HG03571 (cell line): Measurements from ENCODE around the gene NPM3.
"Not testable (repeated sequence)": the region's sequence is repeated elsewhere in the genome, so short reads cannot be mapped to it uniquely, and the experiment has no call there.

Source experiments
- ATAC-seq: cut with Tn5 transposase; IDR thresholded peaks from one replicate; pipeline ENCODE4 v1.9.1; 2021; ENCODE audit not compliant: unreplicated experiment

The NPM3 gene

DNA sequence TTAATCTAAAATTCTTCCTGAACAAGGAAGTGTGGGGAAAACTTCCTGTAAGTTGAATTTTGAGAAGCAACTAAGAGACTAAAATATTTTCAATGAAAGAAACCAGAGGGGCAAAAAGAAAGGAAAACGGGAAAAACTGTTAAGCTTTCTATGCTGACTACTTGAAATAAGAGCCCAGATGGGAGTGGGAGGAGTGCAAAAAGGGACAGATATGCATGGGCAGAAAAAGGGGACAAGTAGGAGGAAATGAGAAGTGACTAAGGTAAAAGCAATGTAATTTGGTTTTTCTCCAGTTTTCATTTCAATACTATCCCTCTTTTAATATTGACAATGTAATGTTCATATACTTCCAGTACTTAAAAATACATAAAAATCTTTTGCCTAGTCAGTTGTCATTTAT, 23.9 kb upstream of the NPM3 start:
- ATAC-seq, result no peak

DNA sequence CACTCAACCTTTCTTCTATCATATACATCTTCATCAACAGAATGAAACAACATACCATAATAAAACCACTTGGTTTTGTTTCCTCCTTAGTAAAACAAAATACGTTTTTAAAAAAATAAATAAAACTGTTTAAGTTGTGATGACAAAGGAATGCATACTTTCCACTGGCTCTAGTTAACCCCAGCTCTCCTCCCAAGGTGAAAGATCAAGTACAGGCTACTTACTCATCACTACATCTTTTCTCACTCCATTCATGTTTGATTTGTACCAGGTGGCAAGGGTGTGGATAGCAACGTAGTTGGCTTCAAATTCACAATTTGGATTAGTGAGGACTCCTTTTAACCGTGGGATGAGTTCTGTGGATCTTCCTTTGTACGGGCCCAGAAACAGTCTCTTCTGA, 20.3 kb upstream of the NPM3 start:
- no peak for ATAC-seq

DNA sequence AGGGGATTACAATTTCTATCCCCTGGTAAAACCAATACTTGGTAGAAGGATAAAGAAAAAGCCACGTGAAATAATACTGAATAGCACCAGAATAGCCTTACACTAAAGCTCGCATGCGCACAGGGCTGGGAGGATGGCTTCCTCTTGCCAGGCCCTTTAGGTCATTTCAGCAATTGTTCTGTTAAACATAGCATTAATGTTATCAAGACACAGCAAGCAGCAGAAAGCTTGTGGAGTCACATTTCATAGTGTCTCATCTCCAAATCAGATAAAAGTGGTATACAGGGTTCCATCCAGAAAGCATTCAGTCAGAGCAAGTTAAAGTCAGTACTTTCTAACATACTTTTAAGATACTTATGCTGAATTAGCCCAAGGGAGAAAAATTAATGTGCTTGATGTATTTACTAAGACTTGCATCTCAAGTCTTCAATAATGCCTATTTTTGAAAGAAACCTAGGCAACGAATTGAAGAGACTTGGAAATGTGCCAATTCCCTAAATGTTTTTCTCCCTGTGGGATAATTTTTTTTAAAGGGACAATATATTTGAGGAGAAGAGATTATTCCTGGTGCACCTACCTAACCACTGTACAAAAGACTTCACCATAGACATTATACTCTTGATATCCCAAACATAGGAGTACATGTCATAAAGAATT, 14.3 kb upstream of the NPM3 start:
- ATAC-seq, result no peak

DNA sequence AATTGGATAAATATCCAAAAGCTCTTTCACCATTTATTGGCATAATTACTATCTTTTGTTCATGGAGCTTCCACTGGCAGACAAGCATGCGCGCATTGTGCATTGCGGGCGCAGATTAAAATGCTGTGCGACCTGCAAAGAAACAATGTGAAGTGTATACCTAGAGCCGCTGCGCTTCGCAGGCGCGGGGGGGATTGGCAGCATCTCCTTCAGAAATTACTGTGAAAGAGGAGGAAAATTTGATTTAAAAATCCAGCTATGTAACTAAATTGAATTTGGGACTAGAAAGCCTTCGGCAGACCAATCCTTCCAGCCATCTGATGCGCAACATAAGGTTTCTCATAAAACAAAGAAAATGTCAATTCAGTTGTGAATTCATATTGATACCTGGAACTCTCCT, 10.3 kb upstream of the NPM3 start:
- ATAC-seq, result no peak

DNA sequence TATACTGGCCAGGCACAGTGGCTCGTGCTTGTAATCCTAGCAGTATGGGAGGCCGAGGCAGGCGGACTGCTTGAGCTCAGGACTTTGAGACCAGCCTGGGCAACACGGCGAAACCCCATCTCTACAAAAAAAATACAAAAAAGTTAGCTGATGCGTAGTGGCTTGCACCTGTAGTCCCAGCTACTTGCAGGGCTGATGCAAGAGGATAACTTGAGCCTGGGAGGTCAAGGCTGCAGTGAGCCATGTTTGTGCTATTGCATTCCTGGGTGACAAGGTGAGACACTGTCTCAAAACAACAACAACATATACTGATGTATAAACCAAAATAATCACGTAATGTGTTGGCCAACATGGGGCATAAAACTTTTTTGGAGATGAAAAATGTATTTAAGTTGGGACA, 6.4 kb upstream of the NPM3 start:
- ATAC-seq, result no peak

DNA sequence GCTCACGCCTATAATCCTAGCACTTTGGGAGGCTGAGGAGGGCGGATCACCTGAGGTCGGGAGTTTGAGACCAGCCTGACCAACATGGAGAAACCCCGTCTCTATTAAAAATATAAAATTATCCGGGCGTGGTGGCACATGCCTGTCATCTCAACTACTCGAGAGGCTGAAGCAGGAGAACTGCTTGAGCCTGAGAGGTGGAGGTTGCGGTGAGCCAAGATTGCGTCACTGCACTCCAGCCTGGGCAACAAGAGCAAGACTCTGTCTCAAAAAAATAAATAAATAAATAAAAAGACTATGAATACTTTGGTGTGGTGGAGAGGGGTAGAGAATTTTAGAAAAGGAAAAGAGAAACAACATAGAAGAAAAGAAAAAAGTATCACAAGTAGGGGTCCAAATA, 6.0 kb upstream of the NPM3 start:
- ATAC-seq, result not testable (repeated sequence)

DNA sequence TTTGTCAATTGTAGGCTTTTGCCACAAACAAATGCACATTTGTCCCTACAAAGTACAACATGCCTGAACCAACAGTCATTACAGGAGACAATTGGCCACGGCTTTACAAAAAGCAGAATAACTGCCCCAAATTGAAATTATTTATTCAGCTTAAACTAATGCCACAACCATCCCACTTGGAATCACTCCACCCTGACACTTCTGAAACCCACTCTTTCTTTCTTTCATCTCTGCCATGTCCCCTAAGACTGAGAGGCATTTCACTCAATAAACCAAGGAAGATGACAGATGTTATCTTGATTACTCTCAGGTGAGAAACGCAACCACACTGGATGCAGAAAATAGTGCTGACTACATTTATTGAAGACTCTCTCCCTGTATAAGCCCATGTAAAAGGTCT, 2.6 kb upstream of the NPM3 start:
- no peak for ATAC-seq

DNA sequence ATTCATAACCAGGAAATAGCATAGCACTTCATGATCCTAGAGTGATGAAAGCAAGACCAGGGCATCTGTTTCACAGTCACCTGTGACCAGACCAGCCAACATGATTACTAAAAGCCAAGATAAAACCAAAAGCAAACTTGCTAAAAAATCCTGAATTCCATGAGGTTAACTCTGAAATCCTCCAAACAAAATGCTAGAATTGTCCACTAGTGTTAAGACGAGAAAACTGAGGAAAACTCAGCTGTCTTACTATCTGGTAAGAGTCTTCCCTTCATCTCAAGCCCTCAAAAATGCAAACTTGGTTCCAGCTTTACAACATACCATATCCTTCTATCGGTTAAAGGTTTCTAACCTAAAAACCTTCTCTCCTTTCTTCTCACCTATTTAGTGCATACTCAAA, 1.3 kb upstream of the NPM3 start:
- ATAC-seq, result no peak

DNA sequence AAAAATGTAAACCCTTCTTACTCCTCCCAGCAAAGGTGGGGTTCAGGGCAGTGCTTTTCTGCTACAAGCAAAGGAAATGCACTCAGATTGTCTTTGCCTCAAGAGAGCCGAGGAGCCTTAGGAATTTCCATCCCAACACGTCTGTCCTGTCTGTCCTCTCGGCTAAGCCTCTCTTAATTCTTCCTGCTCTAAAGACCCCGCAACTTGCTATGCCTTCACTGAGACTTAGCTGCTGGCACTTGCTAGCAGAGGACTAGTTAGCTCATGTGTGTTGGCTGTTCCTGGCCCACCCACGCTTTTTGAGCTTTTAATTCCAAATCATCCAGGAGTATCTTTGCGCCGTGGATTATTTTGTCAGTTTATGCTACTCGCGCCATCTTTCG, 481 bp upstream of the NPM3 start:
- no peak for ATAC-seq

DNA sequence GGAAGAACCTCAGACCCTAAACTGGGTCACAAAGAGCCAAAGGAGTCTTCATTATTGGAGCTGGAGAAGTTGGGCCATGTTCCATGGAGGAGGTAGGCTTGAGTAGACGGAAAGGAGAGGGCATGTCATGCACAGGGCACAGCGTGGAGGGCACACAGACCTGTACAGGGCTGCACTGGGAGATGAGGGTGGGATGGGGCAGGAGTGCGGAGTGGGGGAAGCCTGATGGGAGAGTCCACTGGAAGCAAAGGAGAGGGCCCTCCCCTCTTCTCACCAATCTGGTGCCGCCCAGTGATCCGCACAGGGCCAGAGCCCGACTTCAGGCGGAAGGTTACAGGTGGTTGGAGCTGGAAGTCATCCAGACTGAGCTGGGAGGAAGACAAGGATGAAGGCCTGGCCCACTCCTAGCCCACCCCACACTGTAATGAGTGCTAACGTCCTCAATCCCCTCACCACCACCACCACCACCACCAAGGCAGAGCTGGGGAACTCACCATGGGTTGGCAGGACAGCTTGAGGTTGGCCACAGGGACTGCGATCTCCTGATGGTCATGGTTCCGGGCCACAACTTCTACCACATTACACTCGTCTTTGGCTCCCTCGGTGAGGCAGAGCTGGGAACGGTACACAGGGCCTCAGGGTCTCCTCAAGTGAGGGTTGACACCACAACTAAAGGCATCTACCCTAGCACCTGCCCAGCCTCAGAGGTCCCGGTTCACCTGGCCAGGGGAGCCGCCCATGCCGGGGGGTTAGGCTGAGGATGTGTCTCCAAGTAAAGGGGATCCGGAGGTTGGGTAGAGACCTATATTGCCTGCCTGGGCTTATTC, 1.0 kb downstream of the NPM3 start:
- ATAC-seq, result no peak

DNA sequence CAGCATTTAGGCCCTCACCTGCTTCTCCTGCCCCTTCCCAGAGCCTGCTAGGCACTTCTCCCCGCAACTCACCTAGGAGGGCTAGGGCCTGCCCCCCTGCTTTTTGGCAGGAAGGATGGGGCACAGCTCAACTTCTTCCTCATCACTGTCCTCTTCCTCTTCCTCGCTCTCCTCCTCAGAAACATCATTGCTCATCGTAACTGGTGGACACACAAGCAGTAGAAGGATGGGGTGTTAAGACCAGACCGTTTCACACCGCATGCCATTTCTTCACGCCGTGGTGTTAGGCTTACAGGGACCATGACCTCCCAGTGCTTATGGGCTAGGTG, 1.6 kb downstream of the NPM3 start:
- ATAC-seq, result no peak

DNA sequence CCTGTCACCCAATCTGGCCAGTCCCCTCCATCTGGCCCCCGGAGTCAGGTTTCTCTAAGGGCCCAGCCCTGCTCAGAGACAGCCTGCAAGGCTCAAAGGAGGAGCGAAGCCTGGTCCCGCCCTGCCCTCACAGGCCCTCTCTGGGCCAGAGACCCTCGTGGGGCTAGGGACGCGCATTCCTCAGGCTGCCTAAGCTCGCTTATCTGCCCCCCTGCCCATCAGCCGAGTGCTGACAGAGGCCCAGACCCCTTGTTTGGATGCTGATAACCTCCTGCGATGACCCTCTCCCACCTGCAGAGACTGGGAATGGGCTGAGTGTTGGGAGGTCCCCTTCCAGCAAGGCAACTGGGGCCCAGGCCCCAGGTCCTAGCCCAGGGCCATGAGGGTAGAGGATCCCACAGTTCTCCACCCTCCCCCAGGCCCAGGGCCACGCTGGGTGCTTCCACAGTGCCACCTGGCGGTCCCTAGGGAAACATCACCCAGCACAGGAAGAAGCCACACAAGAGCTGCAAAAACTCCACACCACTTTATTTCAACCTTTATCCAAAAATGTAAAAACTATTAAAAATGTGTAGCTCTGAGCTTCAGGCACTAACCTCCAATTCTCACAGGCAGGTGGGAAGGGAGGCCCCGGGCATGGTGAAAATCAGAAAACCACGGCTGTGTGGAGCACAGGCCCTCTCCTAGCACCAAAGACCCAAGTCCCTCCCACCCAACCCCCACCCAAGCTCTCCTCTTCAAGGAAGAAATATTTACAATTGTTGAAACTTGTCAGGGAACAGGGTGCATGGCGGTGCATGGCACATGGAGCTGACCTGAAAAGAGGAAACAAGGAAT, 2.2 kb downstream of the NPM3 start:
- ATAC-seq, result no peak

DNA sequence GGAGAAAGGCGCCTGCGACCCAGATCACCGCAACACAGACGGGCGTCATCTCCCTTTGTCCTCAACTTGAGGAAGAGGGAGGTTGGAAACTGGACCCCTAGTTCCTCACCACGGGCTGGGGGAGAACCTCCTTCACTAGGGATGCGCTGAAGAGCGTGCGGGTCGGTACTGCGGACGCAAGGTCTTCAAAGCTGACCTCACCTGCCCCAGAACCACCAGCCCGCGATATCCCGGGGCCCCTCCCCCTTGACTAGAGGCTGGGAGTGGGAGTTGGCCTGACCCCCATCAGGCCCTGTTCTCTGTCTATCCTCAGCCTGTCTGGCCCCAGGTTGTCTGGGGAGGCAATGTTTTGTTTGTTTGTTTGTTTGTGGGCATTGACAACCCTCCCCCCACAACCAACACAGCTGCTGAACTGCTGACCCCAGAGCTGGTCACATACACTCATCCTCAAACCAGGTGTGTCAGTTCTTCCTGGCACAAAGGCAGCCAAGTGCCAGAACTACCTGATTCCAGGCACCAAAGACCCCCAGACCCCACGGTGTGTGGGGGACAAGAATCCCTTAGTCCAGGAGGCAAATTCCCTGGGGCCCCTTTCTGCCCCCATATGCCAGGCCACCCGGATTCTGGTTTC, 2.9 kb downstream of the NPM3 start:
- ATAC-seq, result no peak

DNA sequence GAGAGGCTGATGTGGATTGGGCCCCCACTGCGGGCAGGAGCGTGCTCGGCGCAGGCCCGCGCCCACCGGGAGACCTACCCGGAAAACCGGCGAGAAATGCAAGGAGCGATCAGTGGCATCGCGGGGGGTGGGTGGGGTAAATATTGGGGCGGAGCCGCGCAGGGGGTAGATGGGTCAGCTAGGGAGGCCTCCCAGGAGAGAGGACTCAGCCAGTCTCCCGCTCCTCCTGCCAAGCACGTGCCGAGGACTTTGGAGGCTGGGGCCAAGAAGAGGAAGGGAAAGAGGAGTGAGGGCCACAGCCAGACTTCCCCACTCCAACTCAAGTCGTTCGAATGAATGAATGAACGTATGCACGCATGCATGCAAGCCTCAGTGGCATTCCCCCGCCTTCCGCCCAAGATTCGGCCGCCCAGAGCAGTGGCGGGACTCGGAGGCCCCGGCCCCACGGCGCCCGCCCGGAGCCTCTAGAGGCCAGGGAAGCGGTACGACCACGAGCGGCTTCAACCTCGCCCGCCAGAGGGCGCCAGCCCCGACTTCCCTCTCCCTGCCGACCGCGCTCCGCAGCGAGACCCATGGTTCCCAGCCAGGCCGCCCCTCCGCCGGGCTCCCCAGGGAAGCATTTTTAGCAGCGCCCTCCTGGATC, 3.6 kb downstream of the NPM3 start:
- no peak for ATAC-seq

DNA sequence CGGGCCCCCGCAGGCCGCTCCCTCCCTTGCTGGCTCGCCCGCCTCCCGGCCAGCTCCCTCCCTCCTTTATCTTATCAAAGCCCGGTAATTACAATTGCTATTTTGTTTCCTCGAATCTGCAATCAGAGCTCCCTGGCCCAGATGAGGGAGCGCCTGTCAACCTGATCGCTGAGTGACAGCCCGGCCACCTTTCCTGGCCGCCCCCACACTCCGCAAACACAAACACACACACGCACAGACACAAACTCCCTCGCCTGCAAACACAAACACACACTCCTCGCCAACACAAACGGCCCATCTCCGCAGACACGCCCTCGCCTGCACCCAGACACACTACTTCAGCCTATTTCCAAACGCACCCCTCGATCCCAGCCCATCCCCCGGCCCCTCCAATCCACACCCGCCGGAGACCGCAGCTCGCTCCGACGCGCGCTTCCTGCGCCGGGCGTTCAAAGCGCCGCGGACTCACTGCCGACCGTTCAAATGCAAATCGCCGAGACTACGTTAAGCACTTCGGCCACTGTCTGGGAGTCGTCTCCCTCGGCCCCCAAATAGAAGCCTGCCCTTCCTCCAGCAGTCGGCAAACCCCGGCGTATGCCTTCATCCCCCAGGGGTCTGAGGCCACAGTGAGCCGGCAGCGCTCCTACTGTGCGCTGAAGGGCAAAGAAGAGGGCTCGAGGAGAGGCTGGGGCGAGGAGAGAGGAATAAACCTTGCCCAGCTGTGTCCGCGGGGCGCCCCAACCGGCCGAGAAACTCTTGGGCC, 4.3 kb downstream of the NPM3 start:
- no peak for ATAC-seq

DNA sequence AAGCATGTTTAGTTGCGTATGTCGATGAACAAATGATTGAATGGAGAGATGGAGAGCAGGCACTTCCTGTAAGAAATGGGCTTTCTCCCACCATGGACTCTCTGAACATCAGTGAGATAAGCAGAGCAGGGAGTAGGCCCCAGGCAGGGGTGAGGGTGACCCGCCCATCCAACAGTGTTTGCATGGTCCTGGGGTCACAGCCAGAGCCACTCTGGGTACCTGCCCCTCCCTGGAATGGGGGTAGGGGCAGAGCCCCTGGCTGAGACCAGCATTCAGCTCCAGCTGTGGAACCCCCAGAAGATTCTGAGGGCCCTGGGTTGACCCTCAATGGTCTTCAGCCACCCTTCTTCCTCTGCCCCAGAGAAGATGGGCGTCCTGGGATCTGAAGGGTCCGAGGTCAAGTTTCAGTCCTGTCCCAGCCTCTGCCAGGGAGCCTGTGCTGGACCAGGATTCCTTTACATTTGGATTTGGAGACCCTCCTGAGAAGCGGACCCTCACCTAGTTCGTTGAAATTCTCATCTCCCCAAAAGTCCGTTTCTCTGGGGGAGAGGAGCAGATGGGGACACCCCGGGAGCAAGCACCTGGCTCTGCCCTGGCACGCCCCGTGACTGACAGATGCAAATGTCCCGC, 5.0 kb downstream of the NPM3 start:
- ATAC-seq, result no peak

DNA sequence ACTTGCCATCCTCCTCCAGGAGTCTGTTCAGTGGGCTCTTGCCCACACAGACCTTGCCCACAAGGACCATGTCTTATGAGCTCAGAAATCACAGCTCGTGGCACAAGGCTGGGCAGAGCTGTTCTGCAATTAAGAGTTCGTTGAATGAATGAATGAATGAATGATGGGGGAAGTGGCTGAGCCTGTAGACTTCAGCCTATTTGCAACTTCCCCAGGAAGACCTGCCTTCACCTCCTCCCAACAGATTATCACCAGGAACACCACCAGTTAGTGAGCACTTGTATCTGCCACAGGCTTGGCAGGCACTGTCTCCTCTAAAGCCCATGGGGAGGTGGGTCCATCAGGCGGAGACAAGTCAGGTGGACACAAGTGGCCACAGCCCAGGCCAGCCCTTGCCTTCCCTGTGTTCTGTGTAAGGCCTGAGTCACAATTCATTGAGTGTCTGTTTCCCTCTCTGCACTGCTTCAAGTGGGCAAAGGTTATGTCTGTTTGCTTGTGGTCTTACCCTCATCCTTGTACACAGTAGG, 5.6 kb downstream of the NPM3 start:
- no peak for ATAC-seq

DNA sequence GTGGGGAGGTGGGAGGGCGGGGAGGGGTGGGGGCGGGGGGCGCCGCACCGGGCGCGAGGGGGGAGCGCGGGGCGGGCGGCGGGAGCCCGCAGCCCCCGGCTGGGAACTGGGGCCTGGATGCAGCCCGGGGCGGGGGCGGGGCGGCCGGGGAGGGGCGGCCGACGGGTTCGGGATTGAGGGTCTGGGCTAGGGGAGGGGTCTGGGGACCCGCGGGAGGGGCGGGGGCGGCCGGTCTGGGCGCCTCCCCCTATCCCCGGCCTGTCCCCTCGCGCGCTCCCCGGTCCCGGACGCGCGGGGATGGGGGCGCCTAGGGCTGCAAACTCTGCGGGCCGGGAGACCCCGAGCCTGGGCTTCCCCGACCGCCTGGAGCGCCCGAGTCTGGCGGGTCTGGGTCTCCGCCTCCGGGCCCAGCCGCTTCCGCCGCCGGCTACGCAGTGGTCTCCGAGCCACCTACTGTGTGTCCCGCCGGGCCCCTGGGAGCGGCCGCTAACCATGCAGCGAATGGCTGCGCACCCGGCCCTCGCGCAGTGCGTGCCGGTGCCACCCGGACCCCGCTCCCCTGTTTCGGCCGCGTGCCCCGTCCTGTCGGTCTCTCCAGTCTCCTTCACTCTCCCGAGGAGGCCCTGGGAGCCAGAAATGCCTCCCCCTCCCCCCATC, 7.0 kb downstream of the NPM3 start:
- no peak for ATAC-seq
